Astrocyte (in vitro differentiated cells and primary cell): ENCODE results near the gene UBQLN1. TPM values are rescaled to one million over a fixed set of nuclear protein-coding genes. Genes with fewer than 3 reads are reported as not detected.

ENCODE experiments used
- total RNA-seq: library from RNA; stranded (reverse); gene quantifications from 2 replicates; pipeline ENCODE4 v1.2.1, GENCODE V29; 2021

The UBQLN1 gene
- total RNA-seq, 1 donor from 2014 or later = 99.3 TPM

Other genes starting within 250 kb of the UBQLN1 start
- 0.29 and 0.39 TPM in 2 replicates for gene FRMD3, start 169.6 kb downstream of the UBQLN1 start, total RNA-seq
- gene IDNK, start 84.8 kb downstream of the UBQLN1 start, total RNA-seq = 1.3 and 1.8 TPM in 2 replicates
- 1.2 and 1.7 TPM in 2 replicates for gene GKAP1, start 109.8 kb upstream of the UBQLN1 start, total RNA-seq
- 2.2 and 3.0 TPM in 2 replicates for gene KIF27, start 213.5 kb upstream of the UBQLN1 start, total RNA-seq